Fibroblast of gingiva (primary cell): ENCODE measurements around the gene HMG20B.
"Not testable (repeated sequence)": the region's sequence is repeated elsewhere in the genome, so short reads cannot be mapped to it uniquely, and the experiment has no call there.

ENCODE experiments used
- DNase-seq: peaks from one replicate; pipeline ENCODE4 v3.0.0-alpha.2; 2011; ENCODE audit warnings: low read depth

The HMG20B gene

DNA sequence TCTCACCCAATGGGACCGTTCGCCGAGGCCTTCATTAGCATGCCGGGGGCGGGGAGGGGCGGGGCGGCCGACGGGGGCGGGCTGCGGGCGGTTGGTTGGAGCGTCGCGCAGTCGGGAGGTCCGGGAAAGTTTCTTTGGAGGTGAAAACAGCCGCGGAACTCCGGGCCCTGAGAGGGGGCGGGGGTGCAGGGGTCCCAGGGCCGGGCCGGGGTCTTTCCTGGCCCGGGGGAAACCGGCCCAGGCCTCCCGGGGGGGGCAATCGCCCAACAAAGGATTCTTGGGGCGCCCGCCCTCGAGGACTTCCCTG lies at the start of gene HMG20B:
Gene HMG20B (plus strand): TSS at position 90 of the 307 bp plus-strand sequence. CDS start 366 bp downstream, outside the sequence.
- DNase-seq: no peak

DNA sequence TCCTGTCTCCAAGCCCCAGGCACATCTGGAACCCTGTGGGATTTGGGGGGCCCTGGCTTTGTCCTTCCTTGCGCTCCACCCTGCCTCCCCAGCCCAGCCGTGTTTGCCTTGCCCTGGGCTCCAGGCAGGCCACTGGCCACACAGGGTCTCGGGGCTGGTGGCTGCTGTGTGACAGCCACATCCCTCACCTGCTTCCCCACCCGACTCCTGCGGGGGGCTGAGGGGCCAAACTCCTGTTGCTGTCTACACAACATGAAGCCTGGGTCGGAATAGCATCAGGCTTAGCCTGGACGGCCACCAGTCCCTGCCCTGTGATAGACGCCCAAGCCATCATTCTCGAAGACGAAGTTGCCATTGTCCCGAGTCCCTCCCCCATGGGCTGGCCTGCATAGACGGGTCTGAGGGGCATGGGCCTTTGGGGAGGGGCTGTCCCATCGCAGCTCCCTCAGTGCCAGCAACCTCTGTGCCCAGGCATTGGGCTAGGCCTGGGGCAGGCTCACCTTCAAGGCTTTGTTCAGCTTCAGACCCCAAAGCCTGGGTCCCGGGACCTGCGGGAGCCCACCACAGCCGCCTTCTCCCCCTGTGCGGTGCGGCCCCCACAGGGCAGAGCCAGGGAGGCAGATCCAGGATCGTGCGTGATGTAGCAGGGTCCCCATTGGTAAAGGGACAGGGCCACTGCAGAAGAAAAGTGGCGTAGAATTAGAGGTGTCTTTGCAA lies 49.2 kb upstream of the HMG20B start:
- no peak for DNase-seq

DNA sequence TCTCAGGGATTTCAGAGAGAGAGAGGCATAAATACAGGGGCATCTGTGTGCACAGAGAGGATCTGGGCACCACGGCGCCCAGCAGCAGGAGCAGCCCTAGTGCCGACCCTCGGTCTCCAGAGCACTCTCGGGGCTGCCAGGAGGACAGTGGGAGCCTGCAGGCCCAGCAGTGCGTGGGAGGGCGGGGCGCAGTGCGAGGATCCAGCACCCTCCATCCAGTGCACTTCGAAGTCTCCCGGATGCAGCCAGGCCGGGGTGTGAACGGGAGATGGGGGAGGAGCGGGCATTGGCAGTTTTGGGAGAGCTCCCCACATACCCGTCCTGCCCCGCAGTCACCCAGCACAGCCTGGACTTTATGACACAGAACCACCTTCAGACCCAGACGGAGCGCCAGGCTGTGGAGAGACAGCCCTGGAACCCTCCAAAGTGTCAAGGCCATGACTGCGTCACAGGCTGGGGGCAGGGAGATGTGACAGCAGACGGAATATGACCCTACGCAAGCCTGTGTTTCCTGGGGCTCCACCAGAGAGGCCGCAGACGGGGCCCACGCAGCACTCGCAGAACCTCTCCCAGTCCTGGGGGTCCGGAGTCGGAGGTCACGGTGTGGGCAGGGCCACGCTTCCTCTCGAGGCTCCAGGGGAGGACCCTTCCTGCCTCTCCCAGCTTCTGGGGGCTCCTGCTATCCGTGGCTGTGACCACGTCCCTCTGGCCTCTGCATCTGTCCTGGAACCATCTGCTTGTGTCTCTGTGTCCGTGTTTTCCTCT lies 48.5 kb upstream of the HMG20B start:
- no peak for DNase-seq

DNA sequence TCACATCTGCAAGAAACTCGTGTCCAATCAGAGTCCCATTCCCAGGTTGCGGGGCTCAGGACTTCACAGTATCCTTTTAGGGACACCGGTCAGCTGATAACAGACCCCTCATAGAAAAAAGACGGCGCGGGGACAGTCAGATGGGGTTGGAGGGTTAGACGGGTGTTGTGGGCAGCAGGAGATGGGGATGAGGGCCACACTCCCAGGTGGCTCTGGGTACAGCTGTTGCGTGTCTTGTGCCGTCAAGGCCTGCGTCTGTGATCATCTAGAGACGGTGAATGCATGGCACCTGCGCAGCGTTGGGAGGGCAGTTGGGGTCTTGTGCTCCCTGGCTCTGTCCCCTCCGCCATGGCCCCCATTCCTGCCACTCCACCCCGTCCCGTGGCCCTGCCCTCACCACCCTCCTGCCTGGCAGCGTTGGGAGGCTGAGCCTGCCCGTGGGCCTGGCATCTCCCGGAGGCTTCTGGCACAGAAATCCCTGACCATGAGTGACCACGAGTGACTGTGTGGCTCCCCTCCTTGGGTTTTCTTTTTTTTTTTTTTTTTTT lies 47.8 kb upstream of the HMG20B start:
- no peak for DNase-seq

DNA sequence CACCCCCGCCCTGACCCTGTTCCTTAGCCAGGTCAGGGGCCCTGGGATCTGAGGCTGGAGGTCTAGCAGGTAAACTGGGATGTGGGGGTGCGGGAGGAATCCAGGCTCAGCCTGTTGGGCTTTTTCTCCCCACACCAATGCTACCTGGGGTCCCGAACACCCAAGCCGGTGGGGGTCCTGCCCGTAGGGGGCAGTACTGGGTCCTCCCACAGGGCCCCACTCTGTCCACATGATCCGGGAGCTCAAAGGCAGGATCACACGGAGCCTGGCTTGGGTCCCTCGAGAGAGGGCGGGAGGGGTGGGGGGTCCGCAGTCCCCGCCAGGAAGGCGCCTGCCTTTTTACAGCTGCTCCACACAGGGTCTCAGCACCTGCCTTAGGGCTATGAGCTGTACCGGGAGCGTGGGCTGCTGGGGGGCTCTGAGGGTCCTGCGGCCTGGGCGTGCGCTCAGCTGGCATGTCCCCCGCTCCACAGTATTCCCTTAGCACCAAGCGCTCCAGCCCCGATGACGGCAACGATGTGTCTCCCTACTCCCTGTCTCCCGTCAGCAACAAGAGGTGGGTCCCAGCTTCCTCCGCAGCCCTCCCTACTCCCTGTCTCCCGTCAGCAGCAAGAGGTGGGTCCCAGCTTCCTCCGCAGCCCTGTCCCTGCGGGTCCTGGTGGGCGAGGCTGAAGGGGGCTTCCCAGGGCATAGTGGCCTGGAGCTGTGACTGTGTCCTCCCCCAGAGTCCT lies 46.1 kb upstream of the HMG20B start:
- DNase-seq: no peak

DNA sequence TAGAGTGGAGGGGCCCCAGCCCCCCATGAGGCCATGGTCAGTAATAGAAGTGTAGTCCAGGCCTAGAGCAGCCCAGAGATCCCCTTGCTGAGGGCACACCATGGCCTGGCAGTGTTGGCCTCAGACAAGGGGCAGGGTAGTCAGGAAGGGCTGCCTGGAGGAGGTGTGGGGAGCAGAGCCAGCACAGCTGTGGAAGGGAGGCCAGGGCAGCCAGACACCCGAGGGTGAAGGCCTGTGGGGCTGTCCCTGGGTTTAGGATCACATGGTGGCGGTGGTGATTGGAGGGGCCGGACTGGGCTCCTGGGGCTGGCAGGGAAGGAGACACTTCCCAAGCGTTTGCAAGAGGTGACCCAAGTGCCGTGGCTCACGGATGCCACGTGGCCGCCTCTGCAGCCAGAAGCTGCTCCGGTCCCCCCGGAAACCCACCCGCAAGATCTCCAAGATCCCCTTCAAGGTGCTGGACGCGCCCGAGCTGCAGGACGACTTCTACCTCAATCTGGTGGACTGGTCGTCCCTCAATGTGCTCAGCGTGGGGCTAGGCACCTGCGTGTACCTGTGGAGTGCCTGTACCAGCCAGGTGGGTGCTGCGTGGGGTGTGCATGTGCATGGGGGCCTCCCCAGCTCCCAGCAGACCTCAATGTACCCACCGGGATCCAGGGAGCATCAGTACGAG lies 45.4 kb upstream of the HMG20B start:
- DNase-seq: no peak

DNA sequence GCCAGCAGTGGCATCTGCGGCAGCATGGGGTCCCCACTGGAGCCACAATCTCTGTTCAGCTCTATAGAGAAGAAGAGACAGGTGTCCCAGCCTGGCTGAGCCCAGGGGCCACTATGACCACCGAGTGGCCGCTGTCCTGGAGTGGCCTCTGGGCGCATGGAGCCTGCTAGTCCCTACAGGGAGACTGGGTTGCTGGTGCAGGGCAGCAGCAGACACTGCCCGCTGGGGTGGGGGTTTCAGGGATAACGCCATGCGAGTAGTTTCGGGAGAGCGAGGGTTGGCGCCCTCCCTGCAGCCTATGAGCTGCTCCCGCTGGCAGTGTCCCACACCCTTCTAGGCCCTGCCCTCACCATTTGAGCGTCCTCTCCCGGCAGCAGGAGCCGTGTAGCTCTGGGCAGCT lies 44.7 kb upstream of the HMG20B start:
- DNase-seq: no peak

DNA sequence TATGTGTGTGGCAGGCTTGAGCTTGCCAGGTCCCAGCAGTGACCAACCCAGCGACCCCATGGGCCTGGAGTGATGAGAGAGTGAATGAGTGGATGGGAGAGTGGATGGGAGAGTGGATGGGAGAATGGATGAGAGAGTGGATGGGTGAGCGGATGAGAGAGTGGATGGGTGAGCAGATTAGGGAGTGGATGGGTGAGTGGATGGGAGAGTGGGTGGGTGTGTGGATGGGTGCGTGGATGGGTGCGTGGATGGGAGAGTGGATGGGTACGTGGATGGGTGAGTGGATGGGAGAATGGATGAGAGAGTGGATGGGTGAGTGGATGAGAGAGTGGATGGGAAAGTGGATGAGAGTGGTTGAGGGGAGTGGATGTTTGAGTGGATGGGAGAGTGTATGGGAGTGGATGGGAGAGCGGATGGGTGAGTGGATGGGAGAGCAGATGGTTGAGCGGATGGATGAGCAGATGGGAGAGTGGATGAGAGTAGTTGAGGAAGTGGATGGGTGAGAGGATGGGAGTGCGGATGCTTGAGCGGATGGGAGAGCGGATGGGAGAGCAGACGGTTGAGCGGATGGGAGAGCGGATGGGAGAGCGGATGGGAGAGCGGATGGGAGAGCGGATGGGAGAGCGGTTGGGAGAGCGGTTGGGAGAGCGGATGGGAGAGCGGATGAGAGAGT lies 44.1 kb upstream of the HMG20B start:
- no peak for DNase-seq

DNA sequence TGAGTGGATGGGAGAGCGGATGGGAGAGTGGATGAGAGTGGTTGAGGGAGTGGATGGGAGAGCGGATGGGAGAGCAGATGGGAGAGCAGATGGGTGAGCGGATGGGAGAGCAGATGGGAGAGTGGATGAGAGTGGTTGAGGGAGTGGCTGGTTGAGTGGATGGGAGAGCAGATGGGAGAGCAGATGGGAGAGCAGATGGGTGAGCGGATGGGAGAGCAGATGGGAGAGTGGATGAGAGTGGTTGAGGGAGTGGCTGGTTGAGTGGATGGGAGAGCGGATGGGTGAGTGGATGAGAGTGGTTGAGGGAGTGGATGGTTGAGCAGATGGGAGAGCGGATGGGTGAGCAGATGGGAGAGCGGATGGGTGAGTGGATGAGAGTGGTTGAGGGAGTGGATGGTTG lies 43.4 kb upstream of the HMG20B start:
- DNase-seq: not testable (repeated sequence)

DNA sequence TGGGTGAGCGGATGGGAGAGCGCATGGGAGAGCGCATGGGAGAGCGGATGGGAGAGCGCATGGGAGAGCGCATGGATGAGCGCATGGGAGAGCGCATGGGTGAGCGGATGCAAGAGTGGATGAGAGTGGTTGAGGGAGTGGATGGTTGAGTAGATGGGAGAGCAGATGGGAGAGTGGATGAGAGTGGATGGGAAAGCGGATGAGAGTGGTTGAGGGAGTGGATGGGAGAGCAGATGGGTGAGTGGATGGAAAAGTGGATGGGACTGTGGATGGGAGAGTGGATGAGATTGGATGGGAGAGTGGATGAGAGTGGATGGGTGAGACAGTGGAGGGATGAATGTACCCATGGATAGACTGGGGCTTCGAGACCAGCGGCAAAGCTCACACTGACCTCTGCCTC lies 42.4 kb upstream of the HMG20B start:
- DNase-seq: no peak

DNA sequence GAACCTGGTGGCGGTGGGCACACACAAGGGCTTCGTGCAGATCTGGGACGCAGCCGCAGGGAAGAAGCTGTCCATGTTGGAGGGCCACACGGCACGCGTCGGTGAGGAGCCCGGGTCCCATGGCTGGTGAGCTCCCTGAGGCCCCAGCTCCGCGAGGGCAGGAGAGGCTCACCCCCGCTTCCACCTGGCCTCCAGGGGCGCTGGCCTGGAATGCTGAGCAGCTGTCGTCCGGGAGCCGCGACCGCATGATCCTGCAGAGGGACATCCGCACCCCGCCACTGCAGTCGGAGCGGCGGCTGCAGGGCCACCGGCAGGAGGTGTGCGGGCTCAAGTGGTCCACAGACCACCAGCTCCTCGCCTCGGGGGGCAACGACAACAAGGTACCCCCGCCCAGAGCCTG lies 41.0 kb upstream of the HMG20B start:
- DNase-seq: no peak

DNA sequence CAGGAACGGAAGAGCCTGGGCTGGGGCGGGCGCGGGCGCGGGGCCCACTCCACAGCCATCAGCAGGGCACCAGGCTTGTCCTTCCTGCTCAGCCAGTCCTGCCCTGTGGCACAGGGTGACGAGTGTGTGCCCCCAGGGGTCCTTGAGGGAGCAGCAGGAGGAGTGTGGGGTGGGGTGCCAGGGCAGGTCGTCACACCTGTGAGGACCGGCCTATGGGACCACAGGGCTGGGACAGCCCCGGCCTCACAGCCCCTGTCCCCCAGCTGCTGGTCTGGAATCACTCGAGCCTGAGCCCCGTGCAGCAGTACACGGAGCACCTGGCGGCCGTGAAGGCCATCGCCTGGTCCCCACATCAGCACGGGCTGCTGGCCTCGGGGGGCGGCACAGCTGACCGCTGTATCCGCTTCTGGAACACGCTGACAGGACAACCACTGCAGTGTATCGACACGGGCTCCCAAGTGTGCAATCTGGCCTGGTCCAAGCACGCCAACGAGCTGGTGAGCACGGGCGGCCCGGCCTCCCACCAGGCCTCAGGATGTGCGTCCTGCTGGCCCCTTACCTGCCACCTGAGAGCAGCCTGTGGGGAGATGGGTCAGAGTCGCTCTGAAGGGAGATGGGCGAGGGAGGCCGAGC lies 40.5 kb upstream of the HMG20B start:
- no peak for DNase-seq

DNA sequence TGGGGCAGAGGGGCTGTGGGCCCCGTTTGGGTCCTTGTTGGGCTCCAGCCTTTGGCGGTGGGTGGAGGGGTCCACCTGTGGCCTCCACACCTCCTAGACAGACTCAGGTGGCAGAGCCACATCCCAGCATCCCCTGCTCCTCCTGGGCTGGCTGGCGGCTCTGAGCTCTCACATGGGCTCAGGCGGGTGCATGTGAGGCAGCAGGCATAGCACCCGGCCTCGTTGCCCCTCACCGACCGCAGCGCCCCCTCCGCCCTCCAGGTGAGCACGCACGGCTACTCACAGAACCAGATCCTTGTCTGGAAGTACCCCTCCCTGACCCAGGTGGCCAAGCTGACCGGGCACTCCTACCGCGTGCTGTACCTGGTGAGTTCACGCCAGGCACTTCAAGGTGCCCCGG lies 39.7 kb upstream of the HMG20B start:
- DNase-seq: no peak

DNA sequence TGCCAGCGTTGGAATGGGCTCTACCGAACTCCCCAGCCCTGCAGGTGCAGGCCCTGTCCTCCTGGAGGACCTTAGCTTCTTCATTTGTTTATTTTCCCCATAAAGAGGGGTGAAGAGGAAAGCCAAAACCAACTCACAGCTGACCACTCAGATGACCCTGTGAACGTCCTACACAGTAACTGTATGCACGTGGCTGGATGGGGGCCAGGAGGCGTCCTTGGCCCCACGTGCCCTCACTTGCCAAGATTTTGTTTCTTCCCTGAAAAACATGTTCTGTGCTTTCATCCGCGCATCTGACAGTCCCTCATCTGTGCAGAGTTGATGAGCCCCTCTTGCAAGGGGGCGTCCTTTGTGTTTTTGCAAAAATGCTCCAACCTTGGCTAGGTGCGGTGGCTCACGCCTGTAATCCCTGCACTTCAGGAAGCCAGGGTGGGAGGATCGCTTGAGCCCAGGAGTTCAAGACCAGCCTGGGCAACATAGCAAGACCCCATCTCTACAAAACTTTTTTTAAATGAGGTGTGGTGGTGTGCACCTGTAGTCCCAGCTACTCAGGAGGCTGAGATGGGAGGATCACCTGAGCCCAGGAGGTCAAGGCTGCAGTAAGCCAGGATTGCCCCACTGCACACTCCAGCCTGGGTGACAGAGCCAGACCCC lies 39.1 kb upstream of the HMG20B start:
- DNase-seq: no peak

DNA sequence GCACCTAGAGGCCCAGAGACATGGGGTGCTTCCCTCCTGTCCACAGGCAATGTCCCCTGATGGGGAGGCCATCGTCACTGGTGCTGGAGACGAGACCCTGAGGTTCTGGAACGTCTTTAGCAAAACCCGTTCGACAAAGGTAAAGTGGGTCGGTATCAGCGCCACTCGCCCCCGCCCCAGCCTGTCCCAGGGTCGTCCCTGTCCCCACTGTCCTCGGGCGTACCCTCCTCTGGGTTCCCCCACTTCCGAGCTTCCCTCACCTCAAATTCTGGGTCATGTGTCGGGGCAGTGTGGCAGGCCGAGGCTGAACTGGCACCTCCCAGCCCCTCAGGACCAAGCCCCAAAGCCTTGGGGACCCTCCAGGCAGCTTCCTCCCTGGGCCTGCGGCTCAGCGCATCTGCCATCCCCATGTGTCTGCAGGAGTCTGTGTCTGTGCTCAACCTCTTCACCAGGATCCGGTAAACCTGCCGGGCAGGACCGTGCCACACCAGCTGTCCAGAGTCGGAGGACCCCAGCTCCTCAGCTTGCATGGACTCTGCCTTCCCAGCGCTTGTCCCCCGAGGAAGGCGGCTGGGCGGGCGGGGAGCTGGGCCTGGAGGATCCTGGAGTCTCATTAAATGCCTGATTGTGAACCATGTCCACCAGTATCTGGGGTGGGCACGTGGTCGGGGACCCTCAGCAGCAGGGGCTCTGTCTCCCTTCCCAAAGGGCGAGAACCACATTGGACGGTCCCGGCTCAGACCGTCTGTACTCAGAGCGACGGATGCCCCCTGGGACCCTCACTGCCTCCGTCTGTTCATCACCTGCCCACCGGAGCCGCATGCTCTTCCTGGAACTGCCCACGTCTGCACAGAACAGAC lies 38.1 kb upstream of the HMG20B start:
- DNase-seq: no peak

DNA sequence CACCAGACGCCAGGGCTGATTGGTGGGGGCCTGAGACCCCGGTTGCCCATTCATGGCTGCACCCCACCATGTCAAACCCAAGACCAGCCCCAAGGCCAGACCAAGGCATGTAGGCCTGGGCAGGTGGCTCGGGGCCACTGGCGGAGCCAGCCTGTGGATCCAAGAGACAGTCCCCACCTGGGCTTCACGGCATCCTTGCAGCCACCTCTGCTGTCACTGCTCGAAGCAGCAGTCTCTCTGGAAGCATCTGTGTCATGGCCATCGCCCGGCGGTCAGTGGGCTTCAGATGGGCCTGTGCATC lies 37.6 kb upstream of the HMG20B start:
- no peak for DNase-seq

DNA sequence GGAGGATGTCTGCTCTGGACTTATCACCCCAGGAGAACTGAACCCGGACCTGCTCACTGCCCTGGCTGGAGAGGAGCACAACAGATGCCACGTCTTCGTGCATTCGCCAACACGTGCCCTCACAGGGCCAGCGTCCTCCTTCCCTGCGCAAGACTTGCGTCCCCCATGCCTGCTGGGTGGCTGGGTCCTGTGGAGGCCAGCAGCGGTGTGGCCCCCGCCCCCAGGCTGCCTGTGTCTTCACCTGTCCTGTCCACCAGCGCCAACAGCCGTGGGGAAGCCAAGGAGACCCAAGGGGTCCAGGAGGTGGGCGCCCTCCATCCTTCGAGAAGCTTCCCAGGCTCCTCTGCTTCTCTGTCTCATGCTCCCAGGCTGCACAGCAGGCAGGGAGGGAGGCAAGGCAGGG lies 37.2 kb upstream of the HMG20B start:
- no peak for DNase-seq

DNA sequence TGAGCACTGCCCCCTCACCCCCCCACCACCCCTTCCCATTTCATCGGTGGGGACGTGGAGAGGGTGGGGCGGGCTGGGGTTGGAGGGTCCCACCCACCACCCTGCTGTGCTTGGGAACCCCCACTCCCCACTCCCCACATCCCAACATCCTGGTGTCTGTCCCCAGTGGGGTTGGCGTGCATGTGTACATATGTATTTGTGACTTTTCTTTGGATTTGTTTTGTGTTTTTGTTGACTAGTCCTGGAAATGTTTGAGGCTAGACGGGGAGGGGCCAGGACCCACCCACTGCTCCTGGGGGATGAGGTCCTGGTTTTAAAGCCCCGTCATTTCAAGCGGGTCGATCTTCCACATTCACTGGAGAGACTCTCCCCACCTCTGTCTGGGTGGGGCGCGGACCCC lies 36.8 kb upstream of the HMG20B start:
- no peak for DNase-seq

DNA sequence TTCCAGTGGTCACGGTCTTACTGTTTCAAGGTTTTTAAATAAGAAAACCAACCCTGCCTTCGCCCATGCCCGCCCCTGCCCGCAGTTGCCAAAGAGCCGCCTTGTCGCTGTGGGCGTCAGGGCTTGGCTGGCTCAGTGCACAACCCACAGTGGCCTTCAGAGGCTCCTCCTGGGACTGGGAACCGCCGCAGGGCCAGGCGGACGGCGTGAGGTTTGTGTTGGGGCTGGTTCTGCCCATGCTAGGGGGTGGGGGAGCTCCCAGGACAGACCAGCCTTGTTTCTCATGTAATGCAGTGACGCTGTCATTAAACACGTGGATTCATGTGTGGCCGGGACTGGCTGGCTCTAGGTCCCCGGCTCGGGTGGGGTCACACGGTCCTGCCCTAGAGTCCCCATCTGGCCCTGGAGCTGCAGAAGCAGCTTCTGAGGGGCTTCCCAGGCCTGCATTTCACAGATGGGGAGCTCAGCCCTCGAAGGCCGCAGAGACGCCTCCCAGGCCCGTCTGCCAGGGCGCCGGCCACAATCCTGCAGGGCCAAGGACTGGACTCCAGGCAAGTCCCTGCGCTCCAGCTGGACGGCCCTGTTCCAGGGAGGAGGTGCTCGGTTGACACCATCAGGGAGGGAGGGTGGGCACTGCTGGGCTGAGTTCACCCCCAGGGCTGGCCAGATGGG lies 36.2 kb upstream of the HMG20B start:
- DNase-seq: peak; percentile 50

DNA sequence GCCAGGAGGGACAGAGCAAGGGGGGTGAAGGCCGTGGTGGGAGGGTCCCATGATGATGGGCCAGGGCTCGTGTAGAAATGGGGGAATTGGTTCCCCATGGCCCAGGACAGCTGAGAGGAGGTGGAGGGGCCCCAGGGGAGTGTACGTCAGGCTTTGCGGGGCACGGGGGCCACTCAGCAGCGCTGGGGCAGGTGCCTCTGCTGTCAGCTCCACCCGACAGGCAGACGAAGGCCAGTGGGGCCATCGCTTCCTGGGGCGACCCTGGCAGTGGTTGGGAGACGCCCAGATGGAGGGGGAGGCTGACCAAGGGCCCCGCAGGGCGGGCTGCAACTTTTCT lies 35.7 kb upstream of the HMG20B start:
- DNase-seq: no peak
